GM23338 (cell line): ENCODE results near the gene TMA7. TPM values are rescaled to one million over a fixed set of nuclear protein-coding genes. Genes with fewer than 3 reads are reported as not detected.

ENCODE experiments used
- ATAC-seq: fragments of 200-7000 bp; cut with Tn5 transposase; 3 replicates; pipeline ENCODE4 v1.9.1; 2020
- DNase-seq: peaks from one replicate; pipeline ENCODE4 v3.0.0-alpha.2; 2015; ENCODE audit warnings: low spot score
- H2AFZ ChIP-seq: fragments of 200-600 bp; sonication (generic); 2 replicates; pipeline ENCODE4 v1.8.0; 2016; ENCODE audit warnings: antibody characterized with exemption, mild to moderate bottlenecking, moderate library complexity
- H3F3A ChIP-seq: fragments of 200-600 bp; sonication (generic); replicated peaks from 2 replicates; pipeline ENCODE4 v1.8.0; 2017; ENCODE audit warnings: antibody characterized with exemption, mixed run types, low read depth
- H3K27ac ChIP-seq: fragments of 200-600 bp; sonication (generic); 2 replicates; pipeline ENCODE4 v1.6.1; 2016; ENCODE audit warnings: low read depth
- H3K27me3 ChIP-seq: fragments of 200-600 bp; sonication (generic); 2 replicates; pipeline ENCODE4 v1.8.0; 2016; ENCODE audit warnings: mild to moderate bottlenecking, mixed run types, moderate library complexity; ENCODE audit not compliant: insufficient read depth
- H3K36me3 ChIP-seq: fragments of 200-600 bp; sonication (generic); 2 replicates; pipeline ENCODE4 v1.8.0; 2016; ENCODE audit warnings: mild to moderate bottlenecking; ENCODE audit not compliant: insufficient read depth
- H3K4me1 ChIP-seq: fragments of 200-600 bp; sonication (generic); 2 replicates; pipeline ENCODE4 v1.8.0; 2016; ENCODE audit warnings: mild to moderate bottlenecking, moderate library complexity; ENCODE audit not compliant: insufficient read depth
- H3K4me2 ChIP-seq: fragments of 200-600 bp; sonication (generic); 2 replicates; pipeline ENCODE4 v1.7.1; 2017; ENCODE audit warnings: mixed run types
- H3K4me3 ChIP-seq: fragments of 200-600 bp; sonication (generic); 2 replicates; pipeline ENCODE4 v1.6.1; 2016; ENCODE audit warnings: mixed run types
- H3K79me2 ChIP-seq: fragments of 200-600 bp; sonication (generic); replicated peaks from 2 replicates; pipeline ENCODE4 v1.8.0; 2017; ENCODE audit warnings: mild to moderate bottlenecking; ENCODE audit not compliant: insufficient read depth
- H3K9me2 ChIP-seq: fragments of 200-600 bp; sonication (generic); 2 replicates; pipeline ENCODE4 v1.8.0; 2017; ENCODE audit not compliant: insufficient read depth
- H4K20me1 ChIP-seq: fragments of 200-600 bp; sonication (generic); replicated peaks from 2 replicates; pipeline ENCODE4 v1.8.0; 2017; ENCODE audit warnings: mild to moderate bottlenecking; ENCODE audit not compliant: insufficient read depth
- H3K27ac Mint-ChIP-seq: 2 replicates; pipeline ENCODE4 v1.8.0; 2020; ENCODE audit warnings: inconsistent platforms, mild to moderate bottlenecking, moderate library complexity, mixed read lengths
- H3K27me3 Mint-ChIP-seq: 3 replicates; pipeline ENCODE4 v1.8.0; 2022; ENCODE audit warnings: low read depth, mild to moderate bottlenecking, moderate library complexity, mixed read lengths, inconsistent platforms; ENCODE audit not compliant: insufficient read depth, poor library complexity
- H3K36me3 Mint-ChIP-seq: 3 replicates; pipeline ENCODE4 v1.8.0; 2021; ENCODE audit warnings: low read depth, mild to moderate bottlenecking, inconsistent platforms, moderate library complexity, mixed read lengths
- H3K4me1 Mint-ChIP-seq: 3 replicates; pipeline ENCODE4 v1.8.0; 2020; ENCODE audit warnings: mild to moderate bottlenecking, inconsistent platforms, mixed read lengths
- H3K4me3 Mint-ChIP-seq: 3 replicates; pipeline ENCODE4 v1.8.0; 2021; ENCODE audit warnings: moderate library complexity, mild to moderate bottlenecking, inconsistent platforms, mixed read lengths
- H3K9me3 Mint-ChIP-seq: 3 replicates; pipeline ENCODE4 v1.8.0; 2020; ENCODE audit warnings: moderate library complexity, mild to moderate bottlenecking, inconsistent platforms, mixed read lengths
- CREB1 ChIP-seq: fragments of 250-450 bp; sonication (Bioruptor Pico); IDR thresholded peaks from 2 replicates; pipeline ENCODE4 v1.5.0; 2020; ENCODE audit warnings: low read depth, mild to moderate bottlenecking, moderate library complexity
- EZH2 ChIP-seq: fragments of 200-600 bp; sonication (generic); IDR thresholded peaks from one replicate; pipeline ENCODE4 v1.8.0; 2017; ENCODE audit warnings: antibody characterized with exemption, mild to moderate bottlenecking, low read depth; ENCODE audit not compliant: unreplicated experiment
- EZH2phosphoT487 ChIP-seq: fragments of 200-600 bp; sonication (generic); IDR thresholded peaks from one replicate; pipeline ENCODE4 v1.8.1; 2018; ENCODE audit warnings: antibody characterized with exemption; ENCODE audit not compliant: unreplicated experiment
- JUNB ChIP-seq: IDR thresholded peaks from one replicate; pipeline ENCODE4 v1.6.1; 2016; ENCODE audit warnings: antibody characterized with exemption; ENCODE audit not compliant: unreplicated experiment
- NANOG ChIP-seq: IDR thresholded peaks from 2 replicates; pipeline ENCODE4 v1.6.1; 2016; ENCODE audit warnings: antibody characterized with exemption, borderline replicate concordance
- POLR2AphosphoS5 ChIP-seq: IDR thresholded peaks from 2 replicates; pipeline ENCODE4 v1.6.1; 2016; ENCODE audit warnings: antibody characterized with exemption, low read depth
- STAT1 ChIP-seq: IDR thresholded peaks from one replicate; pipeline ENCODE4 v1.6.1; 2016; ENCODE audit warnings: antibody characterized with exemption; ENCODE audit not compliant: unreplicated experiment
- ZNF114 ChIP-seq: fragments of 250-450 bp; sonication (Bioruptor Pico); IDR thresholded peaks from 2 replicates; pipeline ENCODE4 v1.5.0; 2020; ENCODE audit warnings: mild to moderate bottlenecking, moderate library complexity
- ZNF331 ChIP-seq: fragments of 250-450 bp; sonication (Bioruptor Pico); IDR thresholded peaks from 2 replicates; pipeline ENCODE4 v1.5.0; 2020; ENCODE audit warnings: low read depth, mild to moderate bottlenecking, moderate library complexity
- ZNF462 ChIP-seq: fragments of 250-450 bp; sonication (Bioruptor Pico); IDR thresholded peaks from 2 replicates; pipeline ENCODE4 v1.5.0; 2020; ENCODE audit warnings: mild to moderate bottlenecking, moderate library complexity
- polyA plus RNA-seq: library from polyadenylated mRNA; unstranded; fragments of >200 nt; fragmentation: Nextera tagmentation; extraction: Ambion mirVana; gene quantifications from 2 replicates; pipeline ENCODE4 v1.2.1, GENCODE V29; 2016
- total RNA-seq: library from RNA; depleted of rRNA; stranded (reverse); fragments of >200 nt; shearing (Covaris generic); gene quantifications from 2 replicates; pipeline ENCODE4 v1.2.3, GENCODE V29; 2014
- TF ChIP-seq, protein P1 (sequence below), 2 experiments: fragments of 200-600 bp in 1 of 2; sonication (generic) in 1 of 2; conservative IDR thresholded peaks; 2 replicates each; pipeline versions ENCODE4 v1.5.1 to v1.6.1; 2016 to 2017; ENCODE audit warnings: antibody characterized with exemption in 2 of 2, low read depth in 2 of 2, mild to moderate bottlenecking in 2 of 2, moderate library complexity in 1 of 2

Gene TMA7
- total and polyA plus RNA-seq, 2 experiments from 2014 or later: 419 to 2,089 TPM

GRCh38 chr3:48416091-48416505 is 24.0 kb upstream of the TMA7 start (continued):
- no peak for TF ChIP-seq ZNF462
- no peak for TF ChIP-seq NANOG
- no peak for TF ChIP-seq JUNB
- TF ChIP-seq POLR2AphosphoS5: no peak
- TF ChIP-seq EZH2phosphoT487: no peak
- no peak for TF ChIP-seq CREB1 (CRISPR knock-in tag)
- TF ChIP-seq ZNF114: no peak
- no peak for TF ChIP-seq ZNF331 (CRISPR knock-in tag)

DNA sequence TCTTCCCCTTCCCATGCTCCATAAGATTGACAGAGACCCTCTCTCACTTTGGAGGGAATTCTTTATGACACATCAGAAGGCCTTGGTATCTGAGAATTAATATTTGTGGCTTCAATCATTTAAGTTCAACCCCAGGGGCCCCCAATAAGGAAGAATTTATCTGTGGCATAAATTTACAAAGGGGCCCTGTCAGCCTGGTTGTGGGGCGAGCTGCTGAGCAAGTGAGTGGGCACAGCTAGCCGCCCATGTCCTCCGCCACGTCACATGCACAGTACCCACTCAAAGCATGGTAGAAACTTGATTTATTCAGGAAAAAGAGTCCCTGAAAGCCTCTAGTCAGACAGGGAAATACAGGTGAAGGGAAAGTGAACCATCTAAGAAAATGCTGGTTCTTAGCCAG is 23.5 kb upstream of the TMA7 start:
- Histone ChIP-seq H3K36me3 (peaks cover 14% of the 10 kb centered on the region; the same call in 1 of the 2 replicates), H3K4me1 (no peaks in the 10 kb centered on the region), H4K20me1 (peaks cover 4% of the 10 kb centered on the region; the same call in 1 of the 2 replicates), H3K79me2 (0 out of 2 replicates have a peak, but pooled peaks cover 3% of the 10 kb centered on the region), H3K4me3 (no peak overlapping the region), H3K4me2 (no peak overlapping the region), H3K27me3 (no peaks in the 10 kb centered on the region), H2AFZ (no peak overlapping the region), H3K27ac (no peak overlapping the region), H3K9me2 (no peaks in the 10 kb centered on the region), H3F3A (no peaks in the 10 kb centered on the region)
- H3K27me3 Mint-ChIP-seq: peaks cover 21% of the 10 kb centered on the region
- ATAC-seq: no peak
- H3K27ac Mint-ChIP-seq: no peak overlapping the region
- H3K9me3 Mint-ChIP-seq: no peaks in the 10 kb centered on the region
- H3K4me1 Mint-ChIP-seq: no peaks in the 10 kb centered on the region
- DNase-seq: no peak
- H3K4me3 Mint-ChIP-seq: no peak overlapping the region
- H3K36me3 Mint-ChIP-seq: peaks cover 83% of the 10 kb centered on the region
- TF ChIP-seq EZH2: no peak
- no peak for TF ChIP-seq POLR2AphosphoS5
- TF ChIP-seq STAT1: no peak
- TF ChIP-seq NANOG: no peak
- TF ChIP-seq, protein P1, sequence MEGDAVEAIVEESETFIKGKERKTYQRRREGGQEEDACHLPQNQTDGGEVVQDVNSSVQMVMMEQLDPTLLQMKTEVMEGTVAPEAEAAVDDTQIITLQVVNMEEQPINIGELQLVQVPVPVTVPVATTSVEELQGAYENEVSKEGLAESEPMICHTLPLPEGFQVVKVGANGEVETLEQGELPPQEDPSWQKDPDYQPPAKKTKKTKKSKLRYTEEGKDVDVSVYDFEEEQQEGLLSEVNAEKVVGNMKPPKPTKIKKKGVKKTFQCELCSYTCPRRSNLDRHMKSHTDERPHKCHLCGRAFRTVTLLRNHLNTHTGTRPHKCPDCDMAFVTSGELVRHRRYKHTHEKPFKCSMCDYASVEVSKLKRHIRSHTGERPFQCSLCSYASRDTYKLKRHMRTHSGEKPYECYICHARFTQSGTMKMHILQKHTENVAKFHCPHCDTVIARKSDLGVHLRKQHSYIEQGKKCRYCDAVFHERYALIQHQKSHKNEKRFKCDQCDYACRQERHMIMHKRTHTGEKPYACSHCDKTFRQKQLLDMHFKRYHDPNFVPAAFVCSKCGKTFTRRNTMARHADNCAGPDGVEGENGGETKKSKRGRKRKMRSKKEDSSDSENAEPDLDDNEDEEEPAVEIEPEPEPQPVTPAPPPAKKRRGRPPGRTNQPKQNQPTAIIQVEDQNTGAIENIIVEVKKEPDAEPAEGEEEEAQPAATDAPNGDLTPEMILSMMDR (conservative IDR thresholded peaks at IDR 0.05; ENCODE audit: low read depth in 2 of 2): no peak
- no peak for TF ChIP-seq ZNF114
